Measurements from ENCODE around the gene PTPRF. TPM values are rescaled to one million over a fixed set of nuclear protein-coding genes. Genes with fewer than 3 reads are reported as not detected.
A peak's percentile ranks its signal among the peaks of the same experiment; 100 is the strongest.

Gene PTPRF
- total RNA-seq, 1 donor from 2014 or later: 74.5 TPM

GRCh38 chr1:43582162-43582566 is 51.5 kb downstream of the PTPRF start:
- peak; percentile 82 for DNase-seq

DNA sequence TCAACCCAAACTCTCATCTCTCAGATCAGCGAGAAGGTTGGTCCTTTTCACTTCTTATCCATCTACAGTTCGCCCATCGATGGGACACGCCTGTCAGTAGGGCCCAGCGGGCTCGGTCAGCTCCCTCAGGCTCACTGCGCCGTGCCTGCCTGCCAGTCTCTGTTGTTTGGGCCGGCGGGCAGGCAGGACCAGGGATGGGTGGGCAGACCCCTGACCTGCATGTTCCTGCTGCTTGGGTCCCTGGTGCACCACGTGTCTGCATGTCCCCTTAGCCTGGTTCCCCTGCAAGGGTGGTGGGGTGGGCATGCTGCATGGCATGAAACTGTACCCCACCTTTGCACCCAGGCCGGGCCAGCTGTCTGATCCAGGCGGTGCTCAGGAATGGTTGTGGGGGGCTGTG is 52.4 kb downstream of the PTPRF start:
- no peak for DNase-seq

DNA sequence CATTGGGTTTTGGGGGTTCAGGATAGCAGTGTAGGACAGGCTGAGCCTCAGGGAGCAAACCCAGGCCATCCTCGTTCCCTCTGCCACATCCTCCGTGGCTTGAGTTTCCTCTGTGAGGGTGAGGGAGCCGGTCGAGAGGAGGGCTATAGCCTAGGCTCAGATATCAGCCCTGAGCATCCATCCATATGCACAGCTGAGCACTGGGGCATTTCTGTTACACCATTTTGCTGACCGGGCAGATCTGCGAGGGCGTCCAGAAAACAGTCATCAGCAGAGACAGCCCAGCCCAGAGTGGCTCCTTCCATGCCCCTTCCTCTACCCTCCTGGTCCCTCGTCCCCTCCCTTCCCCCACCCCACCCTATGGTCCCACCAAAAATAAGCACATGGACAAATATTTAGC is 53.5 kb downstream of the PTPRF start:
- DNase-seq: no peak

DNA sequence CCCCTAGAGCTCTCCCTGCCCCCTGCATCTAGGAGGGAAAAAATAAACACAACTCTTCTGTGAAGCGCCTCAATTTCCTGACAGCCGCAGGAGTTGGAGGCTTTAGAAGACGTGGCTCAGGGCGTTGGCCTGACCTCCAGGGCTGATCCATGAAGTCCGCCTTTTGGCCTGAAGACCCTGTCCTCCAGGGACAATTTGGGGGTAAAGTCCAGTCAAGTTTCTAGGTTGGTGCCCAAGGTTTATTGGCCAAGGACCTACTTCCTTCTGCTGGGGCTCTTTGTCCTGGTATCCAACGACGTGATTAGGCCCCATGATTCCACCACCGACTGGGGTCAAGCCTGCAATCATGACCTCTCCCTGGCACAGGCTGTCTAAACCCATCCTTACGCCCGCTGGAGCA is 54.9 kb downstream of the PTPRF start:
- no peak for DNase-seq

GRCh38 chr1:43586136-43586731 is 55.6 kb downstream of the PTPRF start:
- peak; percentile 56 for DNase-seq

GRCh38 chr1:43587001-43587400 is 56.3 kb downstream of the PTPRF start:
- no peak for DNase-seq

- peak; percentile 57 for DNase-seq
Observed at GRCh38 chr1:43587594-43587993, 56.9 kb downstream of the PTPRF start.

GRCh38 chr1:43588592-43588991 is 57.9 kb downstream of the PTPRF start:
- DNase-seq: no peak

- no peak for DNase-seq
Observed at GRCh38 chr1:43590388-43590925, 59.8 kb downstream of the PTPRF start.

- DNase-seq: no peak
Observed at GRCh38 chr1:43591181-43591580, 60.5 kb downstream of the PTPRF start.

DNA sequence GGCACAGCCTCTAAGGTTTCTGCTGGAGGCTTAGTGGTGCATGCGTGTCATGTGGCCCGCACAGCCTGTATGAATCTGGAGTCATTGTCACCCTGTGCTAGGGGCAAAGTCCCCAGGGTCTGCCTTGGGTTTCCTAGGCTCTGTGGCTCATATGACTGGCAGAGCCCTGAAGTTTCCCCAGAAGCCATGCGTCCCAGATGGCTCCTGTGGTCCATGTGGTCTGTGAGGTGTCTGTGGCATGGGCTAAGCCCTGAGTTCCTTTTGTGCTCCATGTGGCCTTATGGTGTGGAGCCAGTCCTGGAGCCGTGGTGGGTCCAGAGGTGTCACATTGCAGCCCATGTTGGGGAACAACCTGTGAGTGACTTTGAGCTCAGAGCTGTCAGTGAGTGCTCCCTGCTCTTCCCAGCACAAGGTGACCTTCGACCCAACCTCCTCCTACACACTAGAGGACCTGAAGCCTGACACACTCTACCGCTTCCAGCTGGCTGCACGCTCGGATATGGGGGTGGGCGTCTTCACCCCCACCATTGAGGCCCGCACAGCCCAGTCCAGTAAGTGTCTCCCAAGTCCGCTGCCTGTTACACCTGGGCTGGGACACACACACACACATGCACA is 61.5 kb downstream of the PTPRF start:
- no peak for DNase-seq

DNA sequence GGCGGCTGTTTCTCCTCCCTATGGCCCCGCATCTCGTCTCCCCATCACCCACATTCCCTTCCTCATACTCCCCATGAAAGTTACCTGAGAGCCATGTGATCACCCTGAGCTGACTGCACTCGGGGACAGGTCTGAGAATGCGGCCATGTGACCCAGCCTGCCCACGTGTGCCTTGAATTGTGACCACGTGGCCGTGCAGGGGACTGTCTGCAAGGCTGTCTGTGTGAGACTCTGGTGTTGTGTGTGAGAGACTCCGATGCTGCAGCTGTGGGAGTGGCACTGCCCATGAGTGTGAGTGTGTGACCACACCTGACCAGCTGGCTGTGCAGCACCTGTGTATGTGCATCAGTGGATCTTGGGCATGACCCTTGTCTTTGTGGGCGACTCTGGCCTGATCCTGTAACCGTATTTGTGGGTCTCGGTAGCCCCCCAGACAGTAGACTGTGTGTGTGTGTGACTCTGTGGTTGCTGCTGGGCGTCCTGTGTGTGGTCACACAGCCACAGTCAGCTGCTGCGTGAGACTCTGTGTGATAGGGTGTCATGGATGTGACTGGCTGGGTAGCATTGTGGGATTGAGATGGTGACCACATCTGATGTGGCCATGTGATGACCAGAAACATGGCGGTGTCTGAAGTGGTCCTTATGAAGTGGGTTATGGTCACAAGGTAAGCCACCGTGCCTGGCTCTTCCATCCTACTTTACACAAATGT is 62.4 kb downstream of the PTPRF start:
- DNase-seq: no peak

DNA sequence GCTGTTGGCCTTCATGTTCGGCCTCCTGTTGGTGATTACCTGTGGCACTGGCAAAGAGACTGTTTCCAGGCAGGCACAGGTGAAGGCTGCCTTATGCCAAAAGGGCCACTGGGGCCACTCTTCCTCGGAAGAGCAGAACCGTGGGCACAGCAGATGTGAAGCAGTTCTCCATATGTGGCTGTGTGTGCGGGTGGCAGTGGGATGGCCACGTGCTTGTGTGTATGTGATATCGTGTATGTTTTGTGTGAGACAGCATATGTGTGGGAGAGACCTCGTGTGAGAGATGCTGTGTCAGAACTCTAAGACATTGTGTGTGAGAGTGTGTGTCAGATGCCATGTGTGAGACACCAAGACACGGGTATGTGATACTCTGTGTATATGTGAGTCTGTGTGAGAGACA is 65.9 kb downstream of the PTPRF start:
- DNase-seq: no peak

DNA sequence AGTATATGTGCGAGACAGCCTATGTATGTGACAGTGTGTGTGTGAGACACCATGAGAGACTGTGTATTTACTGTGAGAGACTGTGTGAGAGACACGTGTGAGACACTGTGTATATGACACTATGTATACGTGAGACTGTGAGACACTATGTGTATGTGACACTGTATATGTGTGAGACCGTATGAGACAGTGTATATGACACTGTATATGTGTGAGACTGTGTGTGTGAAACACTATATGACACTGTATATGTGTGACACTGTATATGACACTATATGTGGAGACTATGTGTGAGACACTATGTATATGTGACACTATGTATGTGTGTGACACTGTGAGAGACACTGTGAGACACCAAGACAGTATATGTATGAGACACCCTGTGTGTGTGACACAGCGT is 66.3 kb downstream of the PTPRF start:
- DNase-seq: no peak

GRCh38 chr1:43597721-43598120 is 67.0 kb downstream of the PTPRF start:
- DNase-seq: no peak

DNA sequence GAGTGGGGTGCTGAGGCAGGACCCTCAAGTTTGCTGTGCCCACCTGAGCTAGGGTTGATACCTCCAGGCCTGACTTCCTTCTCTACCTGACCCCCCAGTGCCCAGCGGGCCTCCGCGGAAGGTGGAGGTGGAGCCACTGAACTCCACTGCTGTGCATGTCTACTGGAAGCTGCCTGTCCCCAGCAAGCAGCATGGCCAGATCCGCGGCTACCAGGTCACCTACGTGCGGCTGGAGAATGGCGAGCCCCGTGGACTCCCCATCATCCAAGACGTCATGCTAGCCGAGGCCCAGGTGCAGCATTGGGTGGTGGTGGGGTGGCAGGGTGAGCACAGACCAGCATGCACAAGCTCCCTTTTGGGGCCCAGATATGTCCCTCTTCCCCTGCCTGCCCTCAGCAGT is 67.9 kb downstream of the PTPRF start:
- no peak for DNase-seq

DNA sequence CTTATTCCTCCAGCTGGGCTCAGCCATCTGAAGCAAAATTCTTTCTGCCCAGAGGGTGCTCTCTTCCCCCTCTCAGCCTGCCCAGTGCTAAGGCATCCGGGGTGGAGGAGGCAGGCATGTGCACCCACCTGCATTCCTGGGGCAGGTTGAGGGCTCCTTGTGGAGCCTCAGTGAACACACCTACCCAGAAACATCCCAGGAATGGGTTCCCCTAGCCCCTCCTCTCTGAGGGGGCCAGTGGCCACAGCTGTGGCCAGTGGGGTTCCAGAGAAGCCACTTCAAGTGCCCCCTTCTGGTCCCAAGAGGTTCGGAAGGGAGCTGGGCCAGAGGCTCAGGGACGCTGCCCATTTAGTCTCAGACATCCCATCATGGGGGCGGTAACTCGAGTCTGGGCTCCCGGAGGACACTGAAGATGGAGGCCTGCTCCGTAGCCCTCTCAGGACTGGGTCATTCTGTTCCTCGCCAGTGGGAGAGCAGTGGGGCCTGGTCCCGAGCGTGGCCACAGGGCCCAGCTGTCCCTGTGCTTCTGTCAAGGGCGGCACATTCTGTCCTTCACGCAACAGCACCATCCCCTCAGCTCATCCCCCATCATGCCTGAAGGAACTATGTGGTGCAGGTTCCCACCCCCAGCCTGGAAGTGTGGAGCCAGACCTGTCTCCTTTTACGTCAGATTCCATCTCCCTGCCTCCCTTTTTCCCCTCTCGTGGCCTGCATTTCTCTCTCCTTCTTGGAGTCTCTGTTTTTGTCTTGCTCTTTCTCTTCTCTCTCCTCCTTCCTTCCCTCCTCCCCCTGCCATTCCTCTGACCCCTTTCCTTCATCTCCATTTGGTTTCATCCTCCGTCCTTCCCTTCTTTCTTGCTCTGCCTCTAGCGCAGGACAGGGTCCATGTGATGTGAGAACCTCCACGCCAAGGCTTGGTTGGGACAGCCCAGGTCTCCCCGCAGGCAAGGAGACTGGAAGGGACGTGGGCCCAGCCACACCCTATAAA is 69.6 kb downstream of the PTPRF start:
- no peak for DNase-seq

GRCh38 chr1:43602990-43603389 is 72.3 kb downstream of the PTPRF start:
- DNase-seq: no peak

DNA sequence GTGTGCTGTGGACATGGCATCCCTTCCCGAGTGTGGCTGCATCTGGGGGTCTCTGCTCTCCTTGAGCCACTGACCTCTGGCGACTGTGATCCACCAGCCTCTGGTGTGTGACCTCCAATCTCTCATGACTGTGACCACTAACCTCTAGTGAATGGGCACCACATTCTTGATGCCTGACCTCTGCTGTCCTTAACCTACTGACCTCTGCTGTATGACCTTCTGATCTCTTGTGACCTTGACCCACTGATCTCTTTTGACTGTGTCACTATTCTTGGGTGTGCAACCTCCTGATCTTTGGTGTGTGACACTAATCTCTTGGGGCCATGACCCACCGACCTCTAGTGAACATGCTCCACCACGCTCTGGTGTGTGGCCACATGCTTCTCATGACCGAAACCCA is 73.5 kb downstream of the PTPRF start:
- no peak for DNase-seq

GRCh38 chr1:43605157-43605556 is 74.5 kb downstream of the PTPRF start:
- DNase-seq: no peak

DNA sequence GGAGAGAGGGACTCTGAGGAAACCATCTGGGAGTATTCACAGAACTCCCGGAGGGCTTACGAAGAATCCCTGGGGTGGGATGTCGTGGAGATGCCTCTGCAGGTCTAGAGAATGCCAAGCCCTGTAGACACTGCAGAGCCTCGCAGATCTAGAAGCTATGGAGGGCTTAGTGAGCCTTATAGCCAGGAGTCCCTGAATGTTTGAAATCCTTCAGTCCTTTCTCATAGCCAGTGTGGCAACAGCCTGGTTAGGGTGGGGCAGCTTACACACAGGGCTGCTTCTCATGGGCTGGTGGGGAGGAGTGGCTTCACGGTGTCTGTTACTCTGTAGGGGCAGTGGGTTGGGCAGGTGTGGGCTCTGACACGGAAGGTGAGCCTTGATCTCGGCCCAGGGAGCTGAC is 75.1 kb downstream of the PTPRF start:
- no peak for DNase-seq

- no peak for DNase-seq
Observed at GRCh38 chr1:43606624-43607023, 75.9 kb downstream of the PTPRF start.
